Measurements from ENCODE around the gene CDK5.

DNA sequence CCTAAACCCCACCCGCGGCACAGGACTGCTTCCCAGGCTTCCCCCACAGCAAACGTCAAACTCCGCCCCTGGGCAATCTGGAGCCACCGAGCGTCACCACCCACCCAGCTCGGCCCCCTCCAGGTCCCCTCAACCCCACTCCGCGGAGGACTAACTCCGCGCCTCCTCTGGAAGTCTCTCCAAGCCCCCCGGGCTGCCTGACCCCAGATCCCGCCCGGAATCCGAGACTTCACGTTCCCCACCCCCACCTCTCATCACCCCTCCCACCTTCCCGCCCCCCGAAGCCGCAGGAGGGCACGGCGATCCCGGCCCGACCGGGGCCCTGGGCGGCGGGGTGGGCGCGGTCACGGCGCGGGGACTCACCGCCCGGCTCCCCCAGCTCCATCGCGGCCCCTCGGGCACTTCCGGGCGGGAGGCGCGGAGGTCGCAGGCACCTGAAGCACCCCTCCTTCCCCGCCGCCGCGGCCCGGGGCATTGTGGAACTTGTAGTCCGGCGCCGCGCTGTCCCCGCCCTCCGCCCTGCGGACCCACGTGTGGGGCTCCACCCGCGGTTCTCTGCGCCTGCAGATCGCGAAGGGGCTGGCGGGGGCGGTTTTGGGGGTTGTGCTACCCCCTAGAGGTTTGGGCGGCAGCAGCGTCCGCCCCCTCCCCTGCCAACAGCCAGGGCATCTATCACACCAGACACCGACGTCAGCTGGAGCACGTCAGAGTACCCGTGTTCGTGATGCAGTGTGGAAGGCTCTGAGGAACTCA lies 25.6 kb upstream of the CDK5 start, which contains the start of gene TMUB1:
- TF ChIP-seq EZH2phosphoT487 (conservative IDR thresholded peaks at IDR 0.05; ENCODE audit: low read length) = no peak
- TF ChIP-seq, protein P1, sequence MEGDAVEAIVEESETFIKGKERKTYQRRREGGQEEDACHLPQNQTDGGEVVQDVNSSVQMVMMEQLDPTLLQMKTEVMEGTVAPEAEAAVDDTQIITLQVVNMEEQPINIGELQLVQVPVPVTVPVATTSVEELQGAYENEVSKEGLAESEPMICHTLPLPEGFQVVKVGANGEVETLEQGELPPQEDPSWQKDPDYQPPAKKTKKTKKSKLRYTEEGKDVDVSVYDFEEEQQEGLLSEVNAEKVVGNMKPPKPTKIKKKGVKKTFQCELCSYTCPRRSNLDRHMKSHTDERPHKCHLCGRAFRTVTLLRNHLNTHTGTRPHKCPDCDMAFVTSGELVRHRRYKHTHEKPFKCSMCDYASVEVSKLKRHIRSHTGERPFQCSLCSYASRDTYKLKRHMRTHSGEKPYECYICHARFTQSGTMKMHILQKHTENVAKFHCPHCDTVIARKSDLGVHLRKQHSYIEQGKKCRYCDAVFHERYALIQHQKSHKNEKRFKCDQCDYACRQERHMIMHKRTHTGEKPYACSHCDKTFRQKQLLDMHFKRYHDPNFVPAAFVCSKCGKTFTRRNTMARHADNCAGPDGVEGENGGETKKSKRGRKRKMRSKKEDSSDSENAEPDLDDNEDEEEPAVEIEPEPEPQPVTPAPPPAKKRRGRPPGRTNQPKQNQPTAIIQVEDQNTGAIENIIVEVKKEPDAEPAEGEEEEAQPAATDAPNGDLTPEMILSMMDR (IDR thresholded peaks at IDR 0.05; ENCODE audit: insufficient read depth, low read length, poor library complexity, severe bottlenecking) = no peak
